ENCODE measurements around the gene PACSIN2.
"Not testable (repeated sequence)": the region's sequence is repeated elsewhere in the genome, so short reads cannot be mapped to it uniquely, and the experiment has no call there.

The PACSIN2 gene

GRCh38 chr22:43018615-43019014 is 3.7 kb upstream of the PACSIN2 start:
- Histone ChIP-seq H3K27ac (ENCODE audit: low read depth, low read length) (no peak overlapping the region), H3K4me1 (ENCODE audit: control insufficient read depth, low read length) (peaks cover 12% of the 10 kb centered on the region), H3K4me2 (ENCODE audit: low read length) (no peak overlapping the region), H4K20me1 (ENCODE audit: control insufficient read depth, insufficient read depth, low read depth, low read length) (peaks cover 1% of the 10 kb centered on the region; the same call in 1 of the 2 replicates), H3K27me3 (ENCODE audit: control insufficient read depth, low read length) (no peaks in the 10 kb centered on the region), H3K36me3 (ENCODE audit: control insufficient read depth, low read length) (no peaks in the 10 kb centered on the region), H3K79me2 (ENCODE audit: control insufficient read depth, low read length) (peaks cover 11% of the 10 kb centered on the region), H3K4me3 (ENCODE audit: low read length) (no peak overlapping the region), H3K9me3 (ENCODE audit: control insufficient read depth, insufficient read depth, low read length) (no peaks in the 10 kb centered on the region), H3F3A (ENCODE audit: control insufficient read depth, insufficient read depth) (no peaks in the 10 kb centered on the region), H3K9me2 (replicated peaks; ENCODE audit: control insufficient read depth, low read length) (no peaks in the 10 kb centered on the region)
- TF ChIP-seq EZH2phosphoT487 (IDR thresholded peaks at IDR 0.05; ENCODE audit: borderline replicate concordance, low read length) (no peak), CTCF (IDR thresholded peaks at IDR 0.05; ENCODE audit: low read depth, low read length, poor library complexity, severe bottlenecking) (no peak)

GRCh38 chr22:43017525-43018460 is 2.8 kb upstream of the PACSIN2 start:
- no peak overlapping the region for H3K4me3 ChIP-seq (ENCODE audit: low read length)
- peaks cover 6% of the 10 kb centered on the region; the same call in 1 of the 2 replicates for H4K20me1 ChIP-seq (ENCODE audit: control insufficient read depth, insufficient read depth, low read depth, low read length)
- H3F3A ChIP-seq (ENCODE audit: control insufficient read depth, insufficient read depth), result no peaks in the 10 kb centered on the region
- TF ChIP-seq EZH2phosphoT487 (IDR thresholded peaks at IDR 0.05; ENCODE audit: borderline replicate concordance, low read length) (no peak), CTCF (IDR thresholded peaks at IDR 0.05; ENCODE audit: low read depth, low read length, poor library complexity, severe bottlenecking) (no peak)
- peaks cover 18% of the 10 kb centered on the region for H3K4me1 ChIP-seq (ENCODE audit: control insufficient read depth, low read length)
- H3K27me3 ChIP-seq (ENCODE audit: control insufficient read depth, low read length), result no peaks in the 10 kb centered on the region
- H3K9me3 ChIP-seq (ENCODE audit: control insufficient read depth, insufficient read depth, low read length), result no peaks in the 10 kb centered on the region
- no peaks in the 10 kb centered on the region for H3K9me2 ChIP-seq (replicated peaks; ENCODE audit: control insufficient read depth, low read length)
- peaks cover 19% of the 10 kb centered on the region for H3K79me2 ChIP-seq (ENCODE audit: control insufficient read depth, low read length)
- no peak overlapping the region for H3K4me2 ChIP-seq (ENCODE audit: low read length)
- no peak overlapping the region for H3K27ac ChIP-seq (ENCODE audit: low read depth, low read length)
- no peaks in the 10 kb centered on the region for H3K36me3 ChIP-seq (ENCODE audit: control insufficient read depth, low read length)

DNA sequence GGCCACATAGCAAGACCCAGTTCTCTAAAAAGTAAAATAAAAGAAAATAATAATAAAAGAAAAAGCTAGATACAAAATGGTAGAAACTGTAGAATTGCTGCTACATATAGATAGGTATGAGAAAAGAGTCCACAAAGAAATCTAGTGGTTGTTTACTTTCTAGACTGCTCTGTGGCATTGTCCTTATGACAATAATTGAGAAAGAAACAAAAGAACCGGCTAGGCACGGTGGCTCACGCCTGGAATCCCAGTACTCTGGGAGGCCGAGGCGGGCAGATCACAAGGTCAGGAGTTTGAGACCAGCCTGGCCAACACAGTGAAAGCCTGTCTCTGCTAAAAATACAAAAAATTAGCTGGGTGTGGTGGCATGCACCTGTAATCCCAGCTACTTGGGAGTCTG is 1.2 kb upstream of the PACSIN2 start:
- peaks cover 18% of the 10 kb centered on the region for H3K4me1 ChIP-seq (ENCODE audit: control insufficient read depth, low read length)
- H3K4me2 ChIP-seq (ENCODE audit: low read length), result peak overlapping the region; percentile 98

DNA sequence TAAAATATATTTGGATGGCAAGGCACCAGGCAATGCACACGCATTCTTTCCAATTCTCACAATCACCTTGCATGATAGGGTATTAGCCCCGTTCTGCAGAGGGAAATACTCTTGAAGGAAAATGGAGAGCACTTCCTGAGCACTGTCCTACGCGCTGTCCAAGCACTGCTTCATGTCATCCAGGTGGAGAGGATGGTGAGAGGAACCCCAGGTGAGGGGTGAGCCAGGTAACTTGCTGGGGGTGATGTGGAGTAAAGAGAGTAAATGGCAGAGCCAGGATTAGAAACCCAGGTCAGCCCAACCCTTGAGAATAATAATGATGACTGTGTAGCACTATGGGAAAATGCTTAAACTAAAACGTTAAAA is 711 bp upstream of the PACSIN2 start:
- Histone ChIP-seq H3K4me3 (ENCODE audit: low read length) (peak overlapping the region; percentile 83), H3K9me3 (ENCODE audit: control insufficient read depth, insufficient read depth, low read length) (no peaks in the 10 kb centered on the region), H3K4me1 (ENCODE audit: control insufficient read depth, low read length) (peaks cover 18% of the 10 kb centered on the region), H3K27ac (ENCODE audit: low read depth, low read length) (no peak overlapping the region), H3K4me2 (ENCODE audit: low read length) (peak overlapping the region; percentile 98), H4K20me1 (ENCODE audit: control insufficient read depth, insufficient read depth, low read depth, low read length) (peaks cover 6% of the 10 kb centered on the region; the same call in 1 of the 2 replicates), H3K79me2 (ENCODE audit: control insufficient read depth, low read length) (peaks cover 41% of the 10 kb centered on the region), H3F3A (ENCODE audit: control insufficient read depth, insufficient read depth) (no peaks in the 10 kb centered on the region), H3K36me3 (ENCODE audit: control insufficient read depth, low read length) (no peaks in the 10 kb centered on the region), H3K9me2 (replicated peaks; ENCODE audit: control insufficient read depth, low read length) (no peaks in the 10 kb centered on the region), H3K27me3 (ENCODE audit: control insufficient read depth, low read length) (no peaks in the 10 kb centered on the region)
- TF ChIP-seq CTCF (IDR thresholded peaks at IDR 0.05; ENCODE audit: low read depth, low read length, poor library complexity, severe bottlenecking) (no peak), EZH2phosphoT487 (IDR thresholded peaks at IDR 0.05; ENCODE audit: borderline replicate concordance, low read length) (no peak)

More for the DNA sequence above, 1.2 kb upstream of the PACSIN2 start:
- not testable (repeated sequence) for H3K36me3 ChIP-seq (ENCODE audit: control insufficient read depth, low read length); H3K9me3 ChIP-seq (ENCODE audit: control insufficient read depth, insufficient read depth, low read length); H3K27me3 ChIP-seq (ENCODE audit: control insufficient read depth, low read length); H3K27ac ChIP-seq (ENCODE audit: low read depth, low read length); H3F3A ChIP-seq (ENCODE audit: control insufficient read depth, insufficient read depth); H3K9me2 ChIP-seq (replicated peaks; ENCODE audit: control insufficient read depth, low read length); H4K20me1 ChIP-seq (ENCODE audit: control insufficient read depth, insufficient read depth, low read depth, low read length)
- H3K4me3 ChIP-seq (ENCODE audit: low read length), result peak overlapping the region; percentile 83; the same call in 1 of the 2 replicates
- H3K79me2 ChIP-seq (ENCODE audit: control insufficient read depth, low read length), result peaks cover 36% of the 10 kb centered on the region

Data from DOHH2 (cell line).